ENCODE measurements around the gene EYA3.

The EYA3 gene

DNA sequence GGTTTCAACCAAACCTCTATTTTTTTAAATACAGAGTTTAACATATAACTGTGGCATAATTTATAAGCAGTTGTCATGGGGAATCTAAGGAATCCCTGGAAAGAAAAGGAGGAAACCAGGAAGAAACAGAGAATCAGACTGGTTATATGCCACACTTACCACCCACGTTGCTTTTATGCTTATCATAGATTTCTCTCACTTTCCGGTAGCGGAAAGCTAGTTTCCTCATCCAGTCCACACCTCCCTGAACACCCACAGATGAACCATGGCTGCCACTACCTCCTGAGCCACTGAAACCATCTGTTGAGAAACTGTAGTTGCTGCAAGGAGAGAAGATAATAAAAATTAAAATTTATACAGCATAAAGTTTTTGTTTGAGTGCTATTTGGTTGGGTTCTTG is 95.2 kb downstream of the EYA3 start:
- TF ChIP-seq GATA3 (IDR thresholded peaks at IDR 0.05; ENCODE audit: low read depth, low read length) (no peak), GATA2 (IDR thresholded peaks at IDR 0.05; ENCODE audit: low read depth, low read length) (no peak)

GRCh38 chr1:27992276-27992675 is 96.1 kb downstream of the EYA3 start:
- TF ChIP-seq GATA2 (IDR thresholded peaks at IDR 0.05; ENCODE audit: low read depth, low read length) (no peak), GATA3 (IDR thresholded peaks at IDR 0.05; ENCODE audit: low read depth, low read length) (no peak)

DNA sequence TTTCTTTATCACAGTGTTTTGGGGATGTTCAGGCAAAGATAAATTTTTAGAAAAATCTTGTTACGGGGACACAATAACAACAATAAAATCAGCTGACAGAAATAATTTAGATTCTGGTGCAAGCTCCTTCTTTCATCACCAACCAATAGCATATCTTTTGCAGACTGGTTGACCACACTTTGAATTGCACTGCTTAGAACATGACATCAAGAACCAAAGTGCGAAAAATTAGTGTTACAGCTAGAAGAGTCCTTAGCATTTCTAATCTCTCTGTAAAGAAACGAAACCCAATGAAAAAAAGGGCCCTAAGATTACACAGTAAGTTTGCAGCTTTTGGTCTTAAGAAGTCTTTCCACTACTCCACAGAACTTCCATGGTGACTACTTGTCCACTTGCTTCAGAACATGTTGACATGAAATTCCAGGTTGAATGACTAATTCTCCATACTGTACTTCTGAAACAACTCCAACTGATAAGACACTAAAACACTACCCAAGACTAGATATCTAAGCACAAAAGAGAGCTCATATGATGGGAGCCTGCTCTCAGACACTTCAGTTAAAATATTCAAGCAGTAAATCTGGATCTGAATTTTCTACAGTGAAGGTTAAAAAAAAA is 97.4 kb downstream of the EYA3 start:
- TF ChIP-seq GATA3 (IDR thresholded peaks at IDR 0.05; ENCODE audit: low read depth, low read length) (no peak), GATA2 (IDR thresholded peaks at IDR 0.05; ENCODE audit: low read depth, low read length) (no peak)

- TF ChIP-seq GATA3 (IDR thresholded peaks at IDR 0.05; ENCODE audit: low read depth, low read length) (no peak), GATA2 (IDR thresholded peaks at IDR 0.05; ENCODE audit: low read depth, low read length) (no peak)
Observed at GRCh38 chr1:27981145-27981544, 107.3 kb downstream of the EYA3 start.

GRCh38 chr1:27980216-27980845 is 108.1 kb downstream of the EYA3 start:
- TF ChIP-seq GATA2 (IDR thresholded peaks at IDR 0.05; ENCODE audit: low read depth, low read length) (no peak), GATA3 (IDR thresholded peaks at IDR 0.05; ENCODE audit: low read depth, low read length) (no peak)

DNA sequence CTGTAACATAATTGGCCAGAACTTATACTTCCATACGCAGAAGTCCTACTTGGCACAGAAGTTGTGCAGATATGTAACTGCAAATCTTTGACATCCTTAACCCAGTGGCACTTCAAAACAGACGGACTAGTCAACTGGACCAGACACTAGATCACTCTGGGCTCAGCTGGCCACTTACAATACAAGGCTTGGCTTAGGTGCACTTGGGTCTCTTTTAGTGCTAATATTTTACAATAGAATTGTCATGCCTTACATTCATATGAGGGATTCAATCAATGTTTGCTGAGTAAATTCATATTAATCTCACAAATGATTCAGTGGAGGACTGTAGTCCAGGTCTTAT is 108.6 kb downstream of the EYA3 start:
- TF ChIP-seq GATA2 (IDR thresholded peaks at IDR 0.05; ENCODE audit: low read depth, low read length) (no peak), GATA3 (IDR thresholded peaks at IDR 0.05; ENCODE audit: low read depth, low read length) (no peak)

DNA sequence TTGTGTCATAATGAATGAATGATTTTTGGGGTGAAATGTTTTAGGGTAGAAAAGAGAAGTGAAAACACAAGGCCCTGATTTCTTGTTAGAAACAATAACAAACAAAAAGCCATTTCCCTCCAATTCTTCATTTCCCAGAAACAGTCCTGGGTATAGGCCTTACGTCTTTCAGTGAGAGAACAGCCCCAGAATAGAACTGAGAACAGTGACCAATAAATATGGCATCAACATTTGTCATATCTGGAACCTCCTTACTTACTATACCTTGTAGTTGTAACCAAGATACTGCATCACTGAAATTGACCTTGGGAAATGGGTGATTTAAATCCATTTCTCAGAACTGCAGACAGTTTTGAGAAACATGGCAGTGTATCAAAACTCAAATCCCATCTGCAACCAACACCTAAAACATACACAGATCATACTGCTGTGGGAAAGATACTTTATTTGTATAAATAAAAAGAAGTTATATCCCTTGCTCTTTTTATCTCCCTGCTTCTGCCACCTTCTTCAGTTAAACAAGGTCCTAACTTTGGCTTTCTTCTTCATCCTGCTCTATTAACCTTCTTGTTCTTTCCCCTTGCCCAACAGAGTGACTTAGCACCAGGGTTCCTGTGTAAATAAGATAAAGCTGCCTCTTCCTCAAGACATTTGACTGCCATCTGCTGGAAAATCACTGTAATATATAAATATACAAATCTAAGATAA is 109.1 kb downstream of the EYA3 start:
- TF ChIP-seq GATA3 (IDR thresholded peaks at IDR 0.05; ENCODE audit: low read depth, low read length) (no peak), GATA2 (IDR thresholded peaks at IDR 0.05; ENCODE audit: low read depth, low read length) (no peak)

GRCh38 chr1:27974417-27974781 is 114.0 kb downstream of the EYA3 start:
- TF ChIP-seq GATA2 (IDR thresholded peaks at IDR 0.05; ENCODE audit: low read depth, low read length) (no peak), GATA3 (IDR thresholded peaks at IDR 0.05; ENCODE audit: low read depth, low read length) (no peak)

DNA sequence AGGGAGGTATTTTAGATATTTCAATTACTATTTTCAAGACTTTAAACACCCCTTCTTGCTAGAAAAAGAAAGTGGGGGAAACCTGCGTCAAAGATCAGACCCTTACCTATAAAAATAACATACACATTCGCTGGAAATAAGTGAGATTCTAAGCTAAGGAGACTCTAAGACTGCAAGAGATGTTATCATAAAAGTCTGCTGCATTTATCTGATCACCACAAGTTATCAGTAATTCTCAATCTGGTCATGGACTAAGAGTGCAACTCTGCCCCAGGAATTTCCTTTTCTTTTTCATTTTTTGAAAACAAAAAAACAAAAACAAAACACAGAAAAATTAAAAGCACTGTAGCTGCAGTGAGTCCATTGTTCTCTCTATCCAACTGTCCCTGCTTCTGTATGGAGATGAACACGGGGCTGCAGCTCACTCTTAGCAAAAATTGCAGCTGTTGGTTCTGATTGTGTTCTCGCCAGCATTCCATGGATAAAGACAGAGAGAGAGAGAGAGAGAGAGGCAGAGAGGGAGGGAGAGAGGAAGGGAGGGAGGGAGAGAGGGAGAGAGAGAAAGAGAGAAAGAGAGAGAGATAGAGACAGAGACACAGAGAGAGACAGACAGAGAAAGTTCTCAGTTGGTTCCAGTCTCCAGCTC is 114.5 kb downstream of the EYA3 start:
- no peak for TF ChIP-seq GATA2 (IDR thresholded peaks at IDR 0.05; ENCODE audit: low read depth, low read length)
- TF ChIP-seq GATA3 (IDR thresholded peaks at IDR 0.05; ENCODE audit: low read depth, low read length), result no peak

GRCh38 chr1:27972141-27972540 is 116.3 kb downstream of the EYA3 start:
- no peak for TF ChIP-seq GATA2 (IDR thresholded peaks at IDR 0.05; ENCODE audit: low read depth, low read length)
- TF ChIP-seq GATA3 (IDR thresholded peaks at IDR 0.05; ENCODE audit: low read depth, low read length), result no peak

- TF ChIP-seq GATA2 (IDR thresholded peaks at IDR 0.05; ENCODE audit: low read depth, low read length), result no peak
- no peak for TF ChIP-seq GATA3 (IDR thresholded peaks at IDR 0.05; ENCODE audit: low read depth, low read length)
Observed at GRCh38 chr1:27971674-27972073, 116.7 kb downstream of the EYA3 start.

- TF ChIP-seq GATA3 (IDR thresholded peaks at IDR 0.05; ENCODE audit: low read depth, low read length), result no peak
- no peak for TF ChIP-seq GATA2 (IDR thresholded peaks at IDR 0.05; ENCODE audit: low read depth, low read length)
Observed at GRCh38 chr1:27970401-27970800, 118.0 kb downstream of the EYA3 start.

DNA sequence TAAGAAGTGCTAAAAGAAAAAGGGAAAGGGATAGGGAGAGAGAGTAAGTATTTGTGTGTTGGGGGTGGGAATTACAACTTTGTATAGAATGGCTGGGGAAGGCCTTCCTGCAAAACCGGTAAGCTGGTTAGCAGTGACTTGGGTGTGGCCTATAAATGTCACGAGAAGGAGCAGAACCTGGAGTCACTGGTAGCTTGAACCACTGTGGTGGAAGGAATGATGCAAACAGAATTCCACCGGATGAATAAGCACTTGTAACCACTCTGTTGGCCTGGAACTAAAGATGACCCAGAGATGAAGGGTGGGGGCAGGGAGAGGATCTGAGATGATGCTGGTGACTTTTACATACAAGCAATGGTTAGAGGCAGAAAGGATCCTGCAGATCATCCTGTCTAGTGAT is 119.7 kb downstream of the EYA3 start:
- TF ChIP-seq GATA3 (IDR thresholded peaks at IDR 0.05; ENCODE audit: low read depth, low read length) (no peak), GATA2 (IDR thresholded peaks at IDR 0.05; ENCODE audit: low read depth, low read length) (no peak)

DNA sequence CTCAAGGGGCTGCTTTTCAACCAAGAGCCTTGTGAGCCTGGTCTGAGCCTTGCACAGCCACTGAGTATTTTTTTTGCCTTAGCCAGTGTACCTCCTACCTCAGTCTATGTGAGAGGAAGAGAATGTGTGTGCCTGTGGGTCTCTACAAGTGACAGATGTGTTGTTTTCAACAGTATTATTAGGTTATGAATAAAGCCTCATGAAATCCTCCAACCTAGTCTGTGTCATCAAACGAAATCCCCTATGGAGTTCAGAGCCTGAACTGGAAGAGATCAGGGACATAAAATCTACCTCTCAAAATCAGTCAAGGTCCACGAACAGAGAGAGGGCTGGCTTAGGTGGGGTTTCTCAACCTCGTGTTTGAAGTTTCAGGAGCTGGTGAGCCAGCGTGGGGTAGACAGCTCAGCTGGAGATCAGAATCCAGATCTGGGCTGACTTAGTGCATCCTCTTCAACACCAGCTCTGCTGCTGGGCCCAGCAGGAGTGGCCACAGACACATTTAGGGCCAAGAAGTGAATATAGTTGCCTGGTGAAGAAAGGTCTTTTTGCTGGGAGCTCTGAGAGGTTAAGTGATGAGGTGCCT is 120.4 kb downstream of the EYA3 start:
- no peak for TF ChIP-seq GATA3 (IDR thresholded peaks at IDR 0.05; ENCODE audit: low read depth, low read length)
- TF ChIP-seq GATA2 (IDR thresholded peaks at IDR 0.05; ENCODE audit: low read depth, low read length), result no peak
